CD4-positive, alpha-beta memory T cell (primary cell): Measurements from ENCODE around the gene EFCAB11. TPM values are rescaled to one million over a fixed set of nuclear protein-coding genes. Genes with fewer than 3 reads are reported as not detected.

Experiments
- CTCF ChIA-PET: fragments of 350-600 bp; sonication (Branson Sonifier 250); formaldehyde crosslinking; loops from one replicate; lab custom pipeline; 2021; ENCODE audit warnings: inconsistent platforms; ENCODE audit not compliant: partially characterized antibody; lab: Charles Lee
- POLR2A ChIA-PET: fragments of 350-600 bp; sonication (Branson Sonifier 250); formaldehyde crosslinking; loops from one replicate; lab custom pipeline; 2021; ENCODE audit not compliant: partially characterized antibody; lab: Charles Lee
- DNase-seq, 5 donors: peaks; one replicate each; pipeline versions ENCODE4 v3.0.0 to v3.0.0-alpha.2; 2020 to 2022; ENCODE audit warnings: mixed read lengths in 1 of 5
- H3K27ac ChIP-seq: one replicate; pipeline ENCODE4 v1.7.0; 2013; ENCODE audit warnings: low read depth, low read length
- H3K27me3 ChIP-seq: 2 replicates; pipeline ENCODE4 v1.7.0; 2013; ENCODE audit warnings: mild to moderate bottlenecking, low read length, moderate library complexity; ENCODE audit not compliant: insufficient read depth
- H3K36me3 ChIP-seq: 2 replicates; pipeline ENCODE4 v1.7.0; 2013; ENCODE audit warnings: mild to moderate bottlenecking, low read length, moderate library complexity; ENCODE audit not compliant: insufficient read depth
- H3K4me1 ChIP-seq: 2 replicates; pipeline ENCODE4 v1.7.0; 2013; ENCODE audit warnings: mild to moderate bottlenecking, low read length, moderate library complexity; ENCODE audit not compliant: insufficient read depth
- H3K4me3 ChIP-seq, 2 donors: one replicate each; pipeline ENCODE4 v1.7.0; 2013; ENCODE audit warnings: low read length in 2 of 2, mild to moderate bottlenecking in 1 of 2
- H3K9me3 ChIP-seq, 2 donors: one replicate each; pipeline ENCODE4 v1.7.0; 2013; ENCODE audit warnings: low read length in 2 of 2, control low read depth in 1 of 2; ENCODE audit not compliant: control insufficient read depth in 1 of 2
- H3K27ac Mint-ChIP-seq, 7 donors: one replicate each; pipeline ENCODE4 v1.8.0; 2020 to 2021; ENCODE audit warnings: mixed read lengths in 7 of 7, mild to moderate bottlenecking in 6 of 7, inconsistent platforms in 3 of 7, moderate library complexity in 3 of 7
- H3K27me3 Mint-ChIP-seq, 2 donors: one replicate each; pipeline ENCODE4 v1.8.0; 2020 to 2021; ENCODE audit warnings: mixed read lengths in 2 of 2
- H3K36me3 Mint-ChIP-seq, 2 donors: one replicate each; pipeline ENCODE4 v1.8.0; 2020 to 2021; ENCODE audit warnings: mixed read lengths in 2 of 2, inconsistent platforms in 1 of 2, mild to moderate bottlenecking in 1 of 2
- H3K4me1 Mint-ChIP-seq, 4 donors: one replicate each; pipeline ENCODE4 v1.8.0; 2020 to 2021; ENCODE audit warnings: mixed read lengths in 4 of 4, mild to moderate bottlenecking in 1 of 4
- H3K4me3 Mint-ChIP-seq, 8 donors: one replicate each; pipeline ENCODE4 v1.8.0; 2020 to 2021; ENCODE audit warnings: mixed read lengths in 8 of 8, mild to moderate bottlenecking in 7 of 8, moderate library complexity in 6 of 8, inconsistent platforms in 3 of 8
- H3K9me3 Mint-ChIP-seq, 8 donors: one replicate each; pipeline ENCODE4 v1.8.0; 2020 to 2021; ENCODE audit warnings: mixed read lengths in 8 of 8, mild to moderate bottlenecking in 5 of 8, inconsistent platforms in 3 of 8, moderate library complexity in 1 of 8
- intact Hi-C: fragments of 100-400 bp; cut with micrococcal nuclease; formaldehyde crosslinking; loops from one replicate; pipeline ENCODE4 v1.15.1; 2023
- polyA plus RNA-seq, 2 donors: library from polyadenylated mRNA; unstranded; fragments of 300-500 nt; fragmentation: Illumina TruSeq; gene quantifications; one replicate each; pipeline ENCODE4 v1.2.3, GENCODE V29; 2021
- total RNA-seq, 2 experiments: library from RNA; stranded (reverse); gene quantifications; one replicate each; pipeline ENCODE4 v1.2.3, GENCODE V29; 2021

Gene EFCAB11
- total RNA-seq: 1 to 10 TPM; 1.3 to 2.5 TPM
- 1 to 10 TPM in 1 of 2 donors, under 1 TPM in 1; 0.36 to 2.6 TPM for polyA plus RNA-seq

GRCh38 chr14:89954070-89955021 is at the start of gene EFCAB11:
TSS of gene EFCAB11 (minus strand) at chr14:89954730. CDS start at chr14:89954660, 70 bp downstream.
- peaks cover 27 to 49% (median 38%) of the 10 kb centered on the region in 4 donors for H3K4me1 Mint-ChIP-seq
- Histone ChIP-seq H3K27me3 (no peaks in the 10 kb centered on the region), H3K36me3 (peaks cover 4% of the 10 kb centered on the region), H3K4me3 (peak within 1 kb of the TSS; percentile 62 to 90), H3K9me3 (no peaks in the 10 kb centered on the region), H3K4me1 (peaks cover 30% of the 10 kb centered on the region), H3K27ac (peak within 1 kb of the TSS; percentile 97)
- H3K4me3 Mint-ChIP-seq: peak within 1 kb of the TSS; percentile 95 to 98 (median 97)
- H3K9me3 Mint-ChIP-seq: no peaks in the 10 kb centered on the region
- ChIA-PET POLR2A (interaction anchor here (0.8 to 2.4 kb wide), 2 partner anchors 302 to 428 kb away, joined by 4 to 13 read pairs; partner anchors contain the start of gene PSMC1), CTCF (interaction anchor here (1.3 to 5.0 kb wide), 4 partner anchors 16 to 539 kb away, joined by 3 to 34 read pairs (median 16); no protein-coding TSS in a partner anchor)
- intact Hi-C loops: loop anchor here (1.0 to 10.0 kb wide), 11 partner anchors 232 to 1400 kb away; partner anchors contain the start of genes CALM1, EML5, NRDE2 and PSMC1
- peak; percentile 96 to 98 (median 98) for DNase-seq
- H3K27ac Mint-ChIP-seq: peak within 1 kb of the TSS; percentile 88 to 97 (median 96)
- peaks cover 10 to 21% of the 10 kb centered on the region in 2 donors for H3K36me3 Mint-ChIP-seq
- H3K27me3 Mint-ChIP-seq: no peaks in the 10 kb centered on the region

- Mint-ChIP-seq H3K36me3 (peaks cover 49 to 71% of the 10 kb centered on the region in 2 donors), H3K4me1 (peaks cover 3 to 12% (median 9%) of the 10 kb centered on the region in 4 donors), H3K4me3 (no peak overlapping the region), H3K27me3 (no peaks in the 10 kb centered on the region), H3K27ac (peak overlapping the region in 3 of 7 donors; percentile 25 to 65 (median 31)), H3K9me3 (no peaks in the 10 kb centered on the region)
- ChIA-PET CTCF (no interaction called here), POLR2A (no interaction called here)
- no peak for DNase-seq
- no peaks in the 10 kb centered on the region for H3K27me3 ChIP-seq
- H3K9me3 ChIP-seq: no peaks in the 10 kb centered on the region
- intact Hi-C loops: no loop called here
- H3K4me1 ChIP-seq: no peaks in the 10 kb centered on the region
- H3K36me3 ChIP-seq: peaks cover 9% of the 10 kb centered on the region
- no peak overlapping the region for H3K27ac ChIP-seq
- no peak overlapping the region for H3K4me3 ChIP-seq
Measured at GRCh38 chr14:90003526-90004307, 49.2 kb upstream of the EFCAB11 start.

GRCh38 chr14:90000935-90001334 is 46.4 kb upstream of the EFCAB11 start:
- H3K4me3 ChIP-seq: no peak overlapping the region
- H3K36me3 Mint-ChIP-seq: peaks cover 58 to 80% of the 10 kb centered on the region in 2 donors
- ChIA-PET CTCF (no interaction called here), POLR2A (no interaction called here)
- H3K9me3 ChIP-seq: no peaks in the 10 kb centered on the region
- H3K27ac Mint-ChIP-seq: no peak overlapping the region
- H3K4me1 ChIP-seq: no peaks in the 10 kb centered on the region
- H3K4me3 Mint-ChIP-seq: no peak overlapping the region
- DNase-seq: no peak
- H3K4me1 Mint-ChIP-seq: peaks cover 3 to 12% (median 9%) of the 10 kb centered on the region in 4 donors
- no peaks in the 10 kb centered on the region for H3K27me3 Mint-ChIP-seq
- no peaks in the 10 kb centered on the region for H3K27me3 ChIP-seq
- H3K36me3 ChIP-seq: peaks cover 20% of the 10 kb centered on the region
- H3K27ac ChIP-seq: no peak overlapping the region
- no peaks in the 10 kb centered on the region for H3K9me3 Mint-ChIP-seq
- intact Hi-C loops: no loop called here

- no peak overlapping the region for H3K4me3 ChIP-seq
- ChIA-PET POLR2A (no interaction called here), CTCF (no interaction called here)
- H3K27me3 ChIP-seq: no peaks in the 10 kb centered on the region
- Mint-ChIP-seq H3K4me3 (no peak overlapping the region), H3K36me3 (peaks cover 69 to 84% of the 10 kb centered on the region in 2 donors), H3K27me3 (no peaks in the 10 kb centered on the region), H3K27ac (no peak overlapping the region), H3K4me1 (peaks cover 0 to 2% (median under 1%) of the 10 kb centered on the region in 4 donors), H3K9me3 (no peaks in the 10 kb centered on the region)
- H3K27ac ChIP-seq: no peak overlapping the region
- peaks cover 53% of the 10 kb centered on the region for H3K36me3 ChIP-seq
- no peak for DNase-seq
- intact Hi-C loops: no loop called here
- no peaks in the 10 kb centered on the region for H3K4me1 ChIP-seq
- H3K9me3 ChIP-seq: no peaks in the 10 kb centered on the region
Measured at GRCh38 chr14:89996963-89997362, 42.4 kb upstream of the EFCAB11 start.

GRCh38 chr14:89992273-89992672 is 37.7 kb upstream of the EFCAB11 start:
- no peaks in the 10 kb centered on the region for H3K4me1 ChIP-seq
- H3K27me3 Mint-ChIP-seq: no peaks in the 10 kb centered on the region
- DNase-seq: no peak
- POLR2A ChIA-PET: no interaction called here
- no peak overlapping the region for H3K4me3 ChIP-seq
- peaks cover 0 to 2% (median 0%) of the 10 kb centered on the region in 4 donors for H3K4me1 Mint-ChIP-seq
- CTCF ChIA-PET: interaction anchor here (1.3 to 1.9 kb wide), 2 partner anchors 12 to 19 kb away, joined by 4 to 7 read pairs; no protein-coding TSS in a partner anchor
- H3K36me3 Mint-ChIP-seq: peaks cover 63 to 84% of the 10 kb centered on the region in 2 donors
- H3K36me3 ChIP-seq: peaks cover 66% of the 10 kb centered on the region
- H3K27ac ChIP-seq: no peak overlapping the region
- no peaks in the 10 kb centered on the region for H3K9me3 Mint-ChIP-seq
- H3K4me3 Mint-ChIP-seq: no peak overlapping the region
- H3K9me3 ChIP-seq: no peaks in the 10 kb centered on the region
- intact Hi-C loops: no loop called here
- H3K27ac Mint-ChIP-seq: no peak overlapping the region
- H3K27me3 ChIP-seq: no peaks in the 10 kb centered on the region

- intact Hi-C loops: no loop called here
- H3K27ac ChIP-seq: no peak overlapping the region
- no peak overlapping the region for H3K4me3 ChIP-seq
- Mint-ChIP-seq H3K4me3 (no peak overlapping the region), H3K36me3 (peaks cover 62 to 83% of the 10 kb centered on the region in 2 donors), H3K27me3 (no peaks in the 10 kb centered on the region), H3K4me1 (peaks cover 0 to 2% (median 0%) of the 10 kb centered on the region in 4 donors), H3K27ac (no peak overlapping the region), H3K9me3 (no peaks in the 10 kb centered on the region)
- ChIA-PET POLR2A (no interaction called here), CTCF (interaction anchor here (1.9 kb wide), 1 partner anchor 10 kb away, joined by 4 read pairs; no protein-coding TSS in a partner anchor)
- no peaks in the 10 kb centered on the region for H3K27me3 ChIP-seq
- peaks cover 63% of the 10 kb centered on the region for H3K36me3 ChIP-seq
- no peaks in the 10 kb centered on the region for H3K9me3 ChIP-seq
- H3K4me1 ChIP-seq: no peaks in the 10 kb centered on the region
- no peak for DNase-seq
Measured at GRCh38 chr14:89990623-89991275, 36.2 kb upstream of the EFCAB11 start.
